Mammary epithelial cell (primary cell): ENCODE measurements around the gene GPR146.

Source experiments
- CTCF ChIP-seq, 2 donors: IDR thresholded peaks in 1 of 2; conservative IDR thresholded peaks in 1 of 2; 2 replicates each; pipeline ENCODE4 v1.5.1; 2011 to 2012; ENCODE audit warnings: inconsistent platforms in 2 of 2, low read length in 2 of 2, mild to moderate bottlenecking in 2 of 2, control low read depth in 1 of 2, low read depth in 1 of 2; ENCODE audit not compliant: insufficient read depth in 1 of 2; ENCODE audit errors: extremely low read depth in 1 of 2
- EZH2 ChIP-seq: IDR thresholded peaks from 2 replicates; pipeline ENCODE4 v1.6.1; 2012; ENCODE audit warnings: low read length, inconsistent platforms, borderline replicate concordance

- TF ChIP-seq CTCF (conservative IDR thresholded peaks at IDR 0.05 in 1 of 2, IDR thresholded peaks at IDR 0.05 in 1 of 2; ENCODE audit: extremely low read depth in 1 of 2, insufficient read depth in 1 of 2, low read depth in 1 of 2, low read length in 2 of 2) (no peak), EZH2 (no peak)
These were observed 11.8 kb downstream of the GPR146 start for GRCh38 chr7:1055956-1056784.
